ENCODE measurements around the gene SLC38A3. TPM values are rescaled to one million over a fixed set of nuclear protein-coding genes. Genes with fewer than 3 reads are reported as not detected.

SLC38A3 gene
- total and polyA plus RNA-seq, 2 experiments from 2014 or later: 0.28 to 1.3 TPM

- TF ChIP-seq ZNF462 (CRISPR knock-in tag; IDR thresholded peaks at IDR 0.05): no peak
- TF ChIP-seq EZH2 (IDR thresholded peaks at IDR 0.05; ENCODE audit: low read depth, unreplicated experiment): no peak
Observed at GRCh38 chr3:50239649-50240048, 34.6 kb downstream of the SLC38A3 start (continued).

- peak overlapping the region; percentile 63 for H3K4me3 Mint-ChIP-seq
- Histone ChIP-seq H3K79me2 (replicated peaks; ENCODE audit: insufficient read depth) (peaks cover 92% of the 10 kb centered on the region), H3K4me1 (ENCODE audit: insufficient read depth) (peaks cover 76% of the 10 kb centered on the region), H3K27me3 (ENCODE audit: insufficient read depth) (no peaks in the 10 kb centered on the region), H3K27ac (ENCODE audit: low read depth) (peak overlapping the region; percentile 97), H3K36me3 (ENCODE audit: insufficient read depth) (no peaks in the 10 kb centered on the region), H3F3A (replicated peaks; ENCODE audit: low read depth) (peaks cover 34% of the 10 kb centered on the region), H3K4me3 (peak overlapping the region; percentile 60), H3K4me2 (peak overlapping the region; percentile 84), H2AFZ (no peak overlapping the region), H3K9me2 (ENCODE audit: insufficient read depth) (no peaks in the 10 kb centered on the region), H4K20me1 (replicated peaks; ENCODE audit: insufficient read depth) (peaks cover 42% of the 10 kb centered on the region)
- H3K9me3 Mint-ChIP-seq: no peaks in the 10 kb centered on the region
- no peak for TF ChIP-seq EZH2phosphoT487 (IDR thresholded peaks at IDR 0.05; ENCODE audit: unreplicated experiment)
- no peak for TF ChIP-seq CTCF (conservative IDR thresholded peaks at IDR 0.05; ENCODE audit: low read depth in 2 of 2)
- no peak for TF ChIP-seq NANOG (IDR thresholded peaks at IDR 0.05; ENCODE audit: borderline replicate concordance)
- no peak for TF ChIP-seq EZH2 (IDR thresholded peaks at IDR 0.05; ENCODE audit: low read depth, unreplicated experiment)
- peak; percentile 41 for TF ChIP-seq POLR2AphosphoS5 (IDR thresholded peaks at IDR 0.05; ENCODE audit: low read depth)
- TF ChIP-seq JUNB (IDR thresholded peaks at IDR 0.05; ENCODE audit: unreplicated experiment): no peak
- peak; percentile 51; the same call in 1 of the 2 replicates for TF ChIP-seq CREB1 (CRISPR knock-in tag; IDR thresholded peaks at IDR 0.05; ENCODE audit: low read depth)
- TF ChIP-seq ZNF462 (CRISPR knock-in tag; IDR thresholded peaks at IDR 0.05): no peak
- H3K36me3 Mint-ChIP-seq (ENCODE audit: low read depth): peaks cover 11% of the 10 kb centered on the region
- H3K4me1 Mint-ChIP-seq: peaks cover 84% of the 10 kb centered on the region
- H3K27ac Mint-ChIP-seq: peak overlapping the region; percentile 95
- ATAC-seq: peak; percentile 53
- peak; percentile 99 for DNase-seq (ENCODE audit: low spot score)
- peaks cover 27% of the 10 kb centered on the region for H3K27me3 Mint-ChIP-seq (ENCODE audit: insufficient read depth, low read depth, poor library complexity)
Observed at GRCh38 chr3:50241163-50241562, 36.1 kb downstream of the SLC38A3 start.

All from GM23338 (cell line).